Fibroblast of villous mesenchyme (primary cell): ENCODE results near the gene PLD3. TPM values are rescaled to one million over a fixed set of nuclear protein-coding genes. Genes with fewer than 3 reads are reported as not detected.
"Not testable (repeated sequence)": the region's sequence is repeated elsewhere in the genome, so short reads cannot be mapped to it uniquely, and the experiment has no call there.

Experiments used
- DNase-seq: peaks from one replicate; pipeline ENCODE4 v3.0.0-alpha.2; 2010; ENCODE audit warnings: low read depth
- H3K4me3 ChIP-seq: 2 replicates; pipeline ENCODE4 v1.5.1; 2011; ENCODE audit warnings: low read depth, mild to moderate bottlenecking, low read length
- CTCF ChIP-seq: IDR thresholded peaks from 2 replicates; pipeline ENCODE4 v1.5.1; 2012; ENCODE audit warnings: low read depth, mild to moderate bottlenecking, low read length; ENCODE audit not compliant: insufficient read depth
- total RNA-seq: library from RNA; depleted of rRNA; stranded (reverse); fragments of >200 nt; gene quantifications from 2 replicates; pipeline ENCODE4 v1.2.3, GENCODE V29; 2012

Gene PLD3
- total RNA-seq, 1 donor = 146 TPM

GRCh38 chr19:40369797-40370196 lies 21.3 kb downstream of the PLD3 start:
- no peak overlapping the region for H3K4me3 ChIP-seq
- no peak for DNase-seq
- no peak for TF ChIP-seq CTCF

- DNase-seq, H3K4me3 ChIP-seq: not testable (repeated sequence)
Measured at GRCh38 chr19:40370253-40370652, 21.8 kb downstream of the PLD3 start.

- DNase-seq = no peak
- no peak for TF ChIP-seq CTCF
- no peak overlapping the region for H3K4me3 ChIP-seq
Measured at GRCh38 chr19:40370997-40371801, 22.7 kb downstream of the PLD3 start.

- no peak overlapping the region for H3K4me3 ChIP-seq
- TF ChIP-seq CTCF = no peak
- DNase-seq = no peak
Measured at GRCh38 chr19:40371802-40372122, 23.3 kb downstream of the PLD3 start.

GRCh38 chr19:40374084-40374483 lies 25.6 kb downstream of the PLD3 start:
- no peak overlapping the region for H3K4me3 ChIP-seq
- DNase-seq = no peak
- TF ChIP-seq CTCF = no peak

GRCh38 chr19:40376286-40376862 lies 27.9 kb downstream of the PLD3 start:
- no peak for TF ChIP-seq CTCF
- no peak for DNase-seq
- H3K4me3 ChIP-seq = no peak overlapping the region

GRCh38 chr19:40377876-40378385 lies 29.4 kb downstream of the PLD3 start:
- H3K4me3 ChIP-seq = no peak overlapping the region
- no peak for TF ChIP-seq CTCF
- DNase-seq = no peak
